GM23338 (cell line): ENCODE data around the gene MSRB1.

Experiments used
- CREB1 ChIP-seq: fragments of 250-450 bp; sonication (Bioruptor Pico); IDR thresholded peaks from 2 replicates; pipeline ENCODE4 v1.5.0; 2020; ENCODE audit warnings: low read depth, mild to moderate bottlenecking, moderate library complexity
- EZH2 ChIP-seq: fragments of 200-600 bp; sonication (generic); IDR thresholded peaks from one replicate; pipeline ENCODE4 v1.8.0; 2017; ENCODE audit warnings: antibody characterized with exemption, mild to moderate bottlenecking, low read depth; ENCODE audit not compliant: unreplicated experiment
- POLR2AphosphoS5 ChIP-seq: IDR thresholded peaks from 2 replicates; pipeline ENCODE4 v1.6.1; 2016; ENCODE audit warnings: antibody characterized with exemption, low read depth
- TF ChIP-seq, protein P1 (sequence below), 2 experiments: fragments of 200-600 bp in 1 of 2; sonication (generic) in 1 of 2; conservative IDR thresholded peaks; 2 replicates each; pipeline versions ENCODE4 v1.5.1 to v1.6.1; 2016 to 2017; ENCODE audit warnings: antibody characterized with exemption in 2 of 2, low read depth in 2 of 2, mild to moderate bottlenecking in 2 of 2, moderate library complexity in 1 of 2
- TF ChIP-seq, protein P2 (sequence below): IDR thresholded peaks from one replicate; pipeline ENCODE4 v1.6.1; 2018; ENCODE audit warnings: antibody characterized with exemption; ENCODE audit not compliant: unreplicated experiment

- TF ChIP-seq, protein P1, sequence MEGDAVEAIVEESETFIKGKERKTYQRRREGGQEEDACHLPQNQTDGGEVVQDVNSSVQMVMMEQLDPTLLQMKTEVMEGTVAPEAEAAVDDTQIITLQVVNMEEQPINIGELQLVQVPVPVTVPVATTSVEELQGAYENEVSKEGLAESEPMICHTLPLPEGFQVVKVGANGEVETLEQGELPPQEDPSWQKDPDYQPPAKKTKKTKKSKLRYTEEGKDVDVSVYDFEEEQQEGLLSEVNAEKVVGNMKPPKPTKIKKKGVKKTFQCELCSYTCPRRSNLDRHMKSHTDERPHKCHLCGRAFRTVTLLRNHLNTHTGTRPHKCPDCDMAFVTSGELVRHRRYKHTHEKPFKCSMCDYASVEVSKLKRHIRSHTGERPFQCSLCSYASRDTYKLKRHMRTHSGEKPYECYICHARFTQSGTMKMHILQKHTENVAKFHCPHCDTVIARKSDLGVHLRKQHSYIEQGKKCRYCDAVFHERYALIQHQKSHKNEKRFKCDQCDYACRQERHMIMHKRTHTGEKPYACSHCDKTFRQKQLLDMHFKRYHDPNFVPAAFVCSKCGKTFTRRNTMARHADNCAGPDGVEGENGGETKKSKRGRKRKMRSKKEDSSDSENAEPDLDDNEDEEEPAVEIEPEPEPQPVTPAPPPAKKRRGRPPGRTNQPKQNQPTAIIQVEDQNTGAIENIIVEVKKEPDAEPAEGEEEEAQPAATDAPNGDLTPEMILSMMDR (conservative IDR thresholded peaks at IDR 0.05; ENCODE audit: low read depth in 2 of 2) = no peak
- no peak for TF ChIP-seq EZH2
- TF ChIP-seq, protein P2, sequence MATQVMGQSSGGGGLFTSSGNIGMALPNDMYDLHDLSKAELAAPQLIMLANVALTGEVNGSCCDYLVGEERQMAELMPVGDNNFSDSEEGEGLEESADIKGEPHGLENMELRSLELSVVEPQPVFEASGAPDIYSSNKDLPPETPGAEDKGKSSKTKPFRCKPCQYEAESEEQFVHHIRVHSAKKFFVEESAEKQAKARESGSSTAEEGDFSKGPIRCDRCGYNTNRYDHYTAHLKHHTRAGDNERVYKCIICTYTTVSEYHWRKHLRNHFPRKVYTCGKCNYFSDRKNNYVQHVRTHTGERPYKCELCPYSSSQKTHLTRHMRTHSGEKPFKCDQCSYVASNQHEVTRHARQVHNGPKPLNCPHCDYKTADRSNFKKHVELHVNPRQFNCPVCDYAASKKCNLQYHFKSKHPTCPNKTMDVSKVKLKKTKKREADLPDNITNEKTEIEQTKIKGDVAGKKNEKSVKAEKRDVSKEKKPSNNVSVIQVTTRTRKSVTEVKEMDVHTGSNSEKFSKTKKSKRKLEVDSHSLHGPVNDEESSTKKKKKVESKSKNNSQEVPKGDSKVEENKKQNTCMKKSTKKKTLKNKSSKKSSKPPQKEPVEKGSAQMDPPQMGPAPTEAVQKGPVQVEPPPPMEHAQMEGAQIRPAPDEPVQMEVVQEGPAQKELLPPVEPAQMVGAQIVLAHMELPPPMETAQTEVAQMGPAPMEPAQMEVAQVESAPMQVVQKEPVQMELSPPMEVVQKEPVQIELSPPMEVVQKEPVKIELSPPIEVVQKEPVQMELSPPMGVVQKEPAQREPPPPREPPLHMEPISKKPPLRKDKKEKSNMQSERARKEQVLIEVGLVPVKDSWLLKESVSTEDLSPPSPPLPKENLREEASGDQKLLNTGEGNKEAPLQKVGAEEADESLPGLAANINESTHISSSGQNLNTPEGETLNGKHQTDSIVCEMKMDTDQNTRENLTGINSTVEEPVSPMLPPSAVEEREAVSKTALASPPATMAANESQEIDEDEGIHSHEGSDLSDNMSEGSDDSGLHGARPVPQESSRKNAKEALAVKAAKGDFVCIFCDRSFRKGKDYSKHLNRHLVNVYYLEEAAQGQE = no peak
- TF ChIP-seq POLR2AphosphoS5 = no peak
- no peak for TF ChIP-seq CREB1 (CRISPR knock-in tag)
These were observed 23.5 kb upstream of the MSRB1 start, which contains the start of gene RNF151 for GRCh38 chr16:1966460-1966859.
